NCI-H2029 treated with DMSO at 0.1 percent for 48 hours (cell line): ENCODE results near the gene MVP.
"Not testable (repeated sequence)": the region's sequence is repeated elsewhere in the genome, so short reads cannot be mapped to it uniquely, and the experiment has no call there.

Source experiments
- DNase-seq: peaks from one replicate; lab custom pipeline; 2025; lab: John Stamatoyannopoulos, UW

MVP gene

DNA sequence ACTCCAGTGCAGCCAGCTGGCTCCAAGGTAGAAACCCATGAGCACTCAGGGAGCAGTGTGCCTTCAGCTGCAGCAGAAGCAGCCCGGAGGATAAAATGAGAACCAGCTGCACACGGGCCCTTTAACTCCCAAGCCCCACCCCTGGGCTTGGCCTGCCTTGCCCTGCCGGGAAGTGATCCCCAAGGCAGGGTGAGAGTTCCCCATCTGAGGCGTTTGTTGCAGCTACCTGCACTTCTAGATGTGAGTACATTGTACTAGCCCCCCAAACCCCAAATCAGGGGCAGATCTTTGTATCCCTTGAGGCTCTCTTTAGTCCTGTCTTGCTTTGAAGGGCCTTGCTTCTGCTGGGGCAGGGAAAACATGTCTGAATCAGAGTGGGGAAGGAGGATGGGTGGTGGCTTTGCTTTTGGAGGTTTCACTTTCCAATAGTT lies at the start of gene MVP:
TSS of gene MVP (plus strand) at position 192 of the 431 bp plus-strand sequence. CDS start 10,088 bp downstream, outside the sequence.
- no peak for DNase-seq

DNA sequence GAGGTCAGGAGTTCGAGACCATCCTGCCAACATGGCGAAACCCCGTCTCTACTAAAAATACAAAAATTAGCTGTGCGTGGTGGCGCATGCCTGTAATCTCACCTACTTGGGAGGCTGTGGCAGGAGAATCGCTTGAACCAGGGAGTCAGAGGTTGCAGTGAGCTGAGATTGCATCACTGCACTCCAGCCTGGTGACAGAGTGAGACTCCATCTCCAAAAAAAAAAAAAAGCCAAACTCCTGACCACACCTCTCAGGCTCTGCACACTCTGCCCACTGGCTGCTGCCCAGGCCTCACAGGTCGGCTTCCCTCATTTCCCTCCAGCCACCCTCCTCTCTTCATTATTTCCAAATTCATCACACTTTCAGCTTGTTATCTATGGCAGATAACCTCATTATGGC lies 47.9 kb upstream of the MVP start:
- not testable (repeated sequence) for DNase-seq

- no peak for DNase-seq
Observed at GRCh38 chr16:29774730-29775129, 45.5 kb upstream of the MVP start.

- DNase-seq = no peak
Observed at GRCh38 chr16:29775742-29776408, 44.4 kb upstream of the MVP start.

DNA sequence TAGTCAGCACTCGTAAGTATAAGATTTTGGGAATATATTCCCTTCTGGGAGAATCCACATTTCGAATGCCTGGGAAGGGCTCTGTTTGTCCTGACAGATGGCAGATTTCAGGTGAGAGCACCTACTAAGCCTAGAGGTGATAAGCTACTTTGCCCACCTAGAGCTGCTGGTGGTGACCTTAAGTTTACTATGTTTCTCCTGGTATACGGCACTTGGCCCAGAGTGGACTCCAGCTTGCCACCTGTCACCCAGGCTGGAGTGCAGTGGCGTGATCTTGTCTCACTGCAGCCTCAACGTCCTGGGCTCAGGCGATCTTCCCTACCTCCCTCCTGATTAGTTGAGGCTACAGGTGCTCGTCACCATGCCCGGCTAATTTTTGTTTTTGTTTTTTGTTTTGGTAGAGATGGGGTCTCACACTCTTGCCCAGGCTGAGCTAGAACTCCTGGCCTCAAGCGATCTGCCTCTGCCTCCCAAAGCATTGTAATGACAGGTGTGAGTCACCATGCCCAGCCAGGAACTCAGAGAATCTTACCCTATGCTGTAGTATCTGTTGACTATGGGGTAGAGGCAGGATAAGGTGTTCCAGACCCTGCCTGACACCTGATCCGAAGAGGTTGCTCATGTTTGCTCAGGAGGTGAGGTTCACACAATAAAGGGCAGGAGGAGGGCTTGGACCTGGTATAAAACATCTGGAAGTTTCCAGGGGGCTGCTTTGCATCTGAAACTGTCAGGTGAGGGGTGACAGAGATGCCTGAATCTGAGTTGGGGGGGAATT lies 42.5 kb upstream of the MVP start, which contains the start of gene ZG16:
TSS of gene ZG16 (plus strand) at position 681 of the 775 bp plus-strand sequence. CDS start 1,011 bp downstream, outside the sequence.
- peak; percentile 23 for DNase-seq

GRCh38 chr16:29779474-29779873 lies 40.8 kb upstream of the MVP start:
- no peak for DNase-seq

- DNase-seq = not testable (repeated sequence)
Observed at GRCh38 chr16:29783094-29783953, 36.9 kb upstream of the MVP start.

- DNase-seq = no peak
Observed at GRCh38 chr16:29784157-29784556, 36.1 kb upstream of the MVP start.

- no peak for DNase-seq
Observed at GRCh38 chr16:29784901-29785500, 35.3 kb upstream of the MVP start.

DNA sequence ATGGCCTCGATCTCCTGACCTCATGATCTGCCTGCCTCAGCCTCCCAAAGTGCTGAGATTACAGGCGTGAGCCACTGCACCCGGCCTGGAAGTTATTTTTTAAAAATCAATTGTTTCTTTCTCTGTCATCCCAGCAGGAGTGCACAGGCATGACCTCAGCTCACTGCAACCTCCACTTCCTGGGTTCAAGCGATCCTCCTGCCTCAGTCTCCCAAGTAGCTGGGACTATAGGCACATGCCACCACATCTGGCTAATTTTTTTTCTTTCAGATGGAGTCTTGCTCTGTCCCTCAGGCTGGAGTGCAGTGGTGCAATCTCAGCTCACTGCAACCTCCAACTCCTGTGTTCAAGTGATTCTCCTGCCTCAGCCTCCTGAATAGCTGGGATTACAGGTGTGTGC lies 33.1 kb upstream of the MVP start:
- DNase-seq = not testable (repeated sequence)

- peak; percentile 54 for DNase-seq
Observed at GRCh38 chr16:29789775-29790182, 30.5 kb upstream of the MVP start.

DNA sequence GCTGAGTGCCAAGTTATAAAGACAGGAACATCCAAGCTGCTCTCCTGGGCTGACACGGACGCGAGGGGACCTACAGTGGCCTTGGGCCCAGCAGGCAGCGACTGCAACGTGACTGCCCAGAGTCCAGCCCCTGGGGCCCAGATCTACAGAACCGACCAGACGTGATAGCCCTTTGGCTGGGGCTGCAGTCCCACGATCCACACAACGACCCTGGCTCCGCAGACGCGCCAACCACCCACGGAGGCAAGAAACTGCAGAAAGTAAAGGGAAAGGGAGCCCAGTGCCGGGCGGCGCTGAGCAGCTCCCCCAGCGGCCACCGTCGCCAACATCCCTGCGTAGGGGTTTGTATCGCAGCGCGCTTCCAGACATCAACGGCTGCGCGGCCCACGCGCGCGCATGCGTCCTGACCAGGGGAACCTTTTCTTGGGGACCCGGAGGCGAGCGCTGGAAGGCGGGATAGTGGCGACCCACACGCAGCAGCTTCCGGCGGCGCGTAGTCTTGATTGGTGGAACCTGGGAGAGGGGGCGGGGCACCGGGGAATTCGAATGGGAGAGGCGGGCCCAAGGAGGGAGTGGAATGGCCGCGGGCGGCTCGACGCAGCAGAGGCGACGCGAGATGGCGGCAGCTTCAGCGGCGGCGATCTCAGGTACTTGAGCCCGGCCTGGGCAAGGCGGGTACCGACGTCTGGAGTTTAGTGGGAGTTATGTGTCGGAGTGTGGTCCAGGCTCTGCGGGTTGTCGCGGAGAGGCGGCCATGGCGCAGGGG lies 29.9 kb upstream of the MVP start, which contains the start of gene KIF22:
TSS of gene KIF22 (plus strand) at position 569 of the 766 bp plus-strand sequence. CDS start at position 578, 9 bp downstream.
- peak; percentile 84 for DNase-seq

- DNase-seq = no peak
Observed at GRCh38 chr16:29790949-29791844, 29.1 kb upstream of the MVP start.

DNA sequence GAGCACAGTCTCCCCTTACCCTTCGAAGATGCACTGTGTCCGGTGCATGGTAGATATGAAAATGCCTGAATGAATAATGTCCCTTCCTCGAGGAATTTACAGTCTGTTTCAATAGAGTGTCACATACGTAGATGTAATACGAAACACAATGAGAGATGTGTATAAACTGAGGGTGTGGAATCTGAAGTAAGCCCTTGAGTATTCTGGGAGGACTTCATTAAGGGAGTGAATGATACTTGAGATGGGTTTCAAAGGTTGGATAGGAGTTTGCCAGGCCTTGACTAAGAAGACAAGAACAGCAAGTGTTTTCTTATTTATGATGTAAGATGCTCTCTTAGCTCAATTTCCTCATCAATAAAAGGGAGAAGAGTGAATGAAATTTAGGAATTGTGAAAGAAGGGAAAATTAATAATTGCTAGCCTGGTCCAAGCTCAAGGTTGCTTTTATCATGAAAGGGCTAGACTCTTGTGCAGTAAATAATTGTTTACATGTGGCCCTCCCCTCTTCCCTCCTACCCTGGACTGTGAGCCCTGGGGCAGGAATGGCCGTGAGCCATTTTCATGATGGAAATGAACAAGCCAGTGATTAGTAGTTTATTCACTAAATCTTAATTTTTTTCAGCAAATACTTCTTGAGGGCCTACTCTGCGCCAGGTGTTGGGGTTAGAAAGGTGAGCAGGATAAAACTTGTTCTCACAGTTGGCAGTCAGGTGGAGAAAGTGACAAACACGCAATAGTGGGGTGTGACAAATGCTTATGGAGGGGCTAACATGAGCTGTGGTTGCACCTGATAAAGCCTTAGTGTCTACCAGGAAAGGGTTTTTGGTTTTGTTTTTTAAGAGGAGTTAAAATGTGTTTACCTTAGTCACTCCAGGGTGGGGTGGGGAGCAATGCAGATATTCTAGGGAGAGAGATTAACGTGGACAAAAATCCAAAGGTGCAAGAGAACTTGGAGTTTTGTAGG lies 28.1 kb upstream of the MVP start:
- DNase-seq = no peak

GRCh38 chr16:29793153-29793552 lies 27.1 kb upstream of the MVP start:
- not testable (repeated sequence) for DNase-seq

DNA sequence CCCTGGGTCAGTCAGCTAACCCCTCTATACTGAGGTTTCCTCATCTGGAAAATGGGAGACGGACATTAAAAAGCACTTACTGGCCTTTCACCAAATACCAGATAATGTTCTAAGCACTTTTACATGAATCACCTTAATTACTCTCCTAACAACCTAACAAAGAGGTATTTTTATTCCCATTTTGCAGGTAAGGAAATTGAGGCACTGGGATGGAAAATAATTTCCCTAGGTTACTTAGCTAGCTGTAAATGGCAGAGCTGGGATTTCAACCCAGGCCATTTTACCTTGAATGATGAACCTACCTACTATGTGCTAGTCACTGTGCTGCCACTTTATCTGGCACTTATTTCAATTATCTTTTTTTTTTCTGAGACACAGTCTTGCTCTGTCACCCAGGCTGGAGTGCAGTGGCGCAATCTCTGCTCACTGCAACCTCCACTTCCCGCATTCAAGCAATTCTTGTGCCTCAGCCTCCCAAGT lies 26.0 kb upstream of the MVP start:
- no peak for DNase-seq

- no peak for DNase-seq
Observed at GRCh38 chr16:29802416-29802935, 17.8 kb upstream of the MVP start.

GRCh38 chr16:29804020-29804419 lies 16.2 kb upstream of the MVP start:
- DNase-seq = no peak
